ENCODE results near the gene LHFPL2.
"Not testable (repeated sequence)": the region's sequence is repeated elsewhere in the genome, so short reads cannot be mapped to it uniquely, and the experiment has no call there.

The LHFPL2 gene

GRCh38 chr5:78457507-78457906, 191.1 kb downstream of the LHFPL2 start:
- not testable (repeated sequence) for DNase-seq (ENCODE audit: low read depth)

- DNase-seq (ENCODE audit: low read depth) = no peak
Observed at GRCh38 chr5:78449103-78449502, 199.5 kb downstream of the LHFPL2 start.

- DNase-seq (ENCODE audit: low read depth) = no peak
Observed at GRCh38 chr5:78447775-78448424, 200.7 kb downstream of the LHFPL2 start.

Measured in stimulated activated CD8-positive, alpha-beta memory T cell treated with anti-CD3 and anti-CD28 coated beads, Interleukin-4, amount 100 ng/mL, for 24 hours (primary cell).